SJCRH30 (cell line): ENCODE data around the gene MYL12B. TPM values are rescaled to one million over a fixed set of nuclear protein-coding genes. Genes with fewer than 3 reads are reported as not detected.

Experiments used
- DNase-seq, 2 experiments: peaks; one replicate each; pipeline ENCODE4 v3.0.0-alpha.2; 2015 to 2020
- H3K27ac ChIP-seq: fragments of 250-450 bp; sonication (Bioruptor Pico); 2 replicates; pipeline ENCODE4 v1.5.1; 2020; ENCODE audit warnings: mild to moderate bottlenecking, moderate library complexity
- H3K27me3 ChIP-seq: fragments of 250-450 bp; sonication (Bioruptor Pico); 2 replicates; pipeline ENCODE4 v1.5.1; 2020; ENCODE audit warnings: mild to moderate bottlenecking, moderate library complexity
- H3K36me3 ChIP-seq: fragments of 250-450 bp; sonication (Bioruptor Pico); 2 replicates; pipeline ENCODE4 v1.5.1; 2020; ENCODE audit warnings: mild to moderate bottlenecking, moderate library complexity
- H3K4me1 ChIP-seq: fragments of 250-450 bp; sonication (Bioruptor Pico); 2 replicates; pipeline ENCODE4 v1.5.1; 2020; ENCODE audit warnings: mild to moderate bottlenecking, moderate library complexity
- H3K4me3 ChIP-seq: fragments of 250-450 bp; sonication (Bioruptor Pico); 2 replicates; pipeline ENCODE4 v1.5.1; 2020; ENCODE audit warnings: mild to moderate bottlenecking, moderate library complexity
- H3K9me3 ChIP-seq: fragments of 250-450 bp; sonication (Bioruptor Pico); replicated peaks from 2 replicates; pipeline ENCODE4 v1.5.1; 2020; ENCODE audit warnings: mild to moderate bottlenecking, moderate library complexity
- total RNA-seq: library from RNA; depleted of rRNA; stranded (reverse); fragments of >200 nt; shearing (Covaris generic); gene quantifications from 2 replicates; pipeline ENCODE4 v1.2.3, GENCODE V29; 2014; rRNA removed

MYL12B gene
- total RNA-seq, 1 experiment from 2014 or later = 118 TPM

- no peak for DNase-seq
- no peaks in the 10 kb centered on the region for H3K9me3 ChIP-seq
Observed at GRCh38 chr18:3323900-3324299, 62.0 kb downstream of the MYL12B start.

More at GRCh38 chr18:3323900-3324299, 62.0 kb downstream of the MYL12B start:
- Histone ChIP-seq H3K27me3 (no peaks in the 10 kb centered on the region), H3K27ac (no peak overlapping the region), H3K4me3 (no peak overlapping the region), H3K4me1 (peaks cover 14% of the 10 kb centered on the region), H3K36me3 (no peaks in the 10 kb centered on the region)

Other genes starting within 250 kb of the MYL12B start
- gene LPIN2, start 249.0 kb upstream of the MYL12B start, total RNA-seq = 15.3 and 16.7 TPM in 2 replicates
- gene MYOM1, start 42.2 kb upstream of the MYL12B start, total RNA-seq = 0.06 and 0.23 TPM in 2 replicates
- gene MYL12A, start 14.3 kb upstream of the MYL12B start, total RNA-seq = 207 and 234 TPM in 2 replicates
- gene TGIF1, start 188.0 kb downstream of the MYL12B start, total RNA-seq = 86.9 and 88.8 TPM in 2 replicates